HepG2 (cell line): ENCODE data around the gene MYO5B. TPM values are rescaled to one million over a fixed set of nuclear protein-coding genes. Genes with fewer than 3 reads are reported as not detected.

Source experiments
- ARNTL ChIP-seq: sonication (generic); formaldehyde crosslinking; IDR thresholded peaks from 2 replicates; pipeline ENCODE4 v1.4.0; 2020; ENCODE audit warnings: mild to moderate bottlenecking, missing genetic modification reagents
- ATRX ChIP-seq: sonication (generic); formaldehyde crosslinking; IDR thresholded peaks from 2 replicates; pipeline ENCODE4 v1.4.0; 2020; ENCODE audit warnings: missing genetic modification reagents, borderline replicate concordance
- DPF2 ChIP-seq: sonication (generic); formaldehyde crosslinking; IDR thresholded peaks from 2 replicates; pipeline ENCODE4 v1.4.0; 2020; ENCODE audit warnings: mild to moderate bottlenecking, low read depth, missing genetic modification reagents, borderline replicate concordance
- ETV5 ChIP-seq: IDR thresholded peaks from 2 replicates; pipeline ENCODE4 v1.6.1; 2018; ENCODE audit warnings: missing biosample characterization, missing genetic modification reagents, inconsistent platforms, borderline replicate concordance
- FOXK2 ChIP-seq: fragments of 450-650 bp; IDR thresholded peaks from 2 replicates; pipeline ENCODE4 v1.6.1; 2016
- GABPA ChIP-seq, 2 experiments: IDR thresholded peaks; 2 replicates each; pipeline ENCODE4 v1.6.1; 2011 to 2016; ENCODE audit warnings: low read depth in 2 of 2, low read length in 1 of 2, missing biosample characterization in 1 of 2, missing genetic modification characterization in 1 of 2
- GATA4 ChIP-seq: sonication (generic); IDR thresholded peaks from 2 replicates; pipeline ENCODE4 v1.6.1; 2016; ENCODE audit warnings: antibody characterized with exemption, low read depth, borderline replicate concordance
- PRMT3 ChIP-seq: sonication (generic); formaldehyde crosslinking; IDR thresholded peaks from 2 replicates; pipeline ENCODE4 v1.8.1; 2022; ENCODE audit warnings: low read depth, mild to moderate bottlenecking, moderate library complexity, missing genetic modification reagents, borderline replicate concordance
- RXRA ChIP-seq: sonication (generic); formaldehyde crosslinking; IDR thresholded peaks from 2 replicates; pipeline ENCODE4 v1.5.1; 2020; ENCODE audit warnings: missing genetic modification reagents
- SCMH1 ChIP-seq: sonication (generic); formaldehyde crosslinking; IDR thresholded peaks from 2 replicates; pipeline ENCODE4 v1.9.0; 2021; ENCODE audit warnings: missing genetic modification reagents, mild to moderate bottlenecking, borderline replicate concordance
- SKI ChIP-seq: fragments of 450-650 bp; IDR thresholded peaks from one replicate; pipeline ENCODE4 v1.6.1; 2018; ENCODE audit warnings: mild to moderate bottlenecking; ENCODE audit not compliant: partially characterized antibody
- SNAPC2 ChIP-seq: sonication (generic); formaldehyde crosslinking; IDR thresholded peaks from 2 replicates; pipeline ENCODE4 v1.8.1; 2022; ENCODE audit warnings: mild to moderate bottlenecking, missing genetic modification reagents
- SP140L ChIP-seq: sonication (generic); formaldehyde crosslinking; IDR thresholded peaks from 2 replicates; pipeline ENCODE4 v1.4.0; 2020; ENCODE audit warnings: missing genetic modification reagents, borderline replicate concordance
- SRSF4 ChIP-seq: fragments of 200-400 bp; formaldehyde crosslinking; IDR thresholded peaks from one replicate; pipeline ENCODE4 v1.6.1; 2018; ENCODE audit warnings: mild to moderate bottlenecking, low read depth, low read length, moderate library complexity; ENCODE audit not compliant: poor library complexity, severe bottlenecking
- ZNF547 ChIP-seq: sonication (generic); formaldehyde crosslinking; IDR thresholded peaks from 2 replicates; pipeline ENCODE4 v1.5.1; 2020; ENCODE audit warnings: mild to moderate bottlenecking, missing genetic modification reagents
- ZSCAN30 ChIP-seq: sonication (generic); formaldehyde crosslinking; IDR thresholded peaks from 2 replicates; pipeline ENCODE4 v1.5.0; 2020; ENCODE audit warnings: mild to moderate bottlenecking, missing genetic modification reagents
- polyA plus RNA-seq, 8 experiments: library from polyadenylated mRNA; depleted of rRNA in 3 of 8; stranded (reverse) in 7 of 8; unstranded in 1 of 8; fragments of >200 nt; fragmentation: Illumina TruSeq in 4 of 8; extraction: Trizol in 4 of 8; gene quantifications; 2 replicates each; pipeline versions ENCODE4 v1.2.1 to v1.2.3, GENCODE V29; 2011 to 2016; ENCODE audit warnings: low read depth in 4 of 8, missing spikeins in 1 of 8, mixed read lengths in 1 of 8; ENCODE audit not compliant: insufficient read depth in 1 of 8
- total RNA-seq, 5 experiments: library from RNA; depleted of rRNA; stranded (reverse); fragments of >200 nt; fragmentation: Illumina TruSeq; extraction: Trizol; gene quantifications; 2 replicates each; pipeline ENCODE4 v1.2.3, GENCODE V29; 2016; ENCODE audit warnings: low read depth in 1 of 5
- TF ChIP-seq, protein P1 (sequence below): sonication (generic); formaldehyde crosslinking; IDR thresholded peaks from 2 replicates; pipeline ENCODE4 v1.5.1; 2020; ENCODE audit warnings: mild to moderate bottlenecking, missing genetic modification reagents, borderline replicate concordance
- TF ChIP-seq, protein P2 (sequence below): sonication (generic); formaldehyde crosslinking; IDR thresholded peaks from 2 replicates; pipeline ENCODE4 v1.4.0; 2020; ENCODE audit warnings: missing genetic modification reagents, low read depth, mild to moderate bottlenecking, borderline replicate concordance
- TF ChIP-seq, protein P3 (sequence below): sonication (generic); formaldehyde crosslinking; IDR thresholded peaks from 2 replicates; pipeline ENCODE4 v1.8.1; 2022; ENCODE audit warnings: mild to moderate bottlenecking, missing genetic modification reagents

The MYO5B gene
- total and polyA plus RNA-seq, 2 of the 13 experiments (the other 11 are each of a cell fraction or from before 2014, with no cell fraction given) = 13.1 to 24.0 TPM

DNA sequence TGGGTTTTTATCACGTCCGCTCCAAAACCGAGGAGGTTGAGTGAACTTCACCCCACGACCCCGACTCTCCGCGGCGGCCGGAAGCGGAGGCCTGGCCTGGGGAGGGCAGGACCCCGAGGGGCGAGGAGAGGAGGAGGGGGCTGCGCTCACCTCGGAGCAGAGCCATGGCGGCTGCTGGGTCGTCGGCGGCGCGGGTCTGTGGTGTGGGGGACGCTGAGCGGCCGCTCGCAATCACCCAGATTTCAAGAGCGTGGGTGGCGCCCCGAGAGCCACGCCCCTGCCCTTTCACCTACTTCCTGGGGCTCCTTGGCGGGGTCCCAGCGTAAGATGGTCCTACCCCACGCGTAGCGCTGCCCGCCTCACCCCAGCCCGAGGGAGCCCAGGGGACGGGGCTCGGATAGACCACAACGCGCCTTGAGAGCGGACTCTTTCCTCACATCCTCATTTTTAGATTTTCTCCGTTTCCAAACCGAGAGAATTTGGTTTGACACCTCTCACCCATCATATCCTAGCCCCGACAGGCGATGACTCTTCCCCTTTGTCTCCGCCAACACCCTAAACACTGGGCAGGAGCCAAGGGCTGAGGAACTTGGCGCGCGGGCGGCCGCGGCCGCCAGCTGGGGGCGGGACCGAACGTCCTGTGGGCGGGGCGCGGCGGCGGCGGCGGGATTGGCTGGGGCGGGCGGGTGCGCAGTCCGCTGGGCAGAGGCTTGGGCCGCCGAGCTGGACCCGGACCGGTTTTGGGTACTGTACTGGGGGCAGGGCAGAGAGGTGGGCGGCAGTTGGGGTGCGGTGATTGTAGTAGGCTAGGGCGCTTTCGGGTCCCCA is 381.4 kb downstream of the MYO5B start, which contains the start of gene ACAA2 (continued):
- TF ChIP-seq, protein P1, sequence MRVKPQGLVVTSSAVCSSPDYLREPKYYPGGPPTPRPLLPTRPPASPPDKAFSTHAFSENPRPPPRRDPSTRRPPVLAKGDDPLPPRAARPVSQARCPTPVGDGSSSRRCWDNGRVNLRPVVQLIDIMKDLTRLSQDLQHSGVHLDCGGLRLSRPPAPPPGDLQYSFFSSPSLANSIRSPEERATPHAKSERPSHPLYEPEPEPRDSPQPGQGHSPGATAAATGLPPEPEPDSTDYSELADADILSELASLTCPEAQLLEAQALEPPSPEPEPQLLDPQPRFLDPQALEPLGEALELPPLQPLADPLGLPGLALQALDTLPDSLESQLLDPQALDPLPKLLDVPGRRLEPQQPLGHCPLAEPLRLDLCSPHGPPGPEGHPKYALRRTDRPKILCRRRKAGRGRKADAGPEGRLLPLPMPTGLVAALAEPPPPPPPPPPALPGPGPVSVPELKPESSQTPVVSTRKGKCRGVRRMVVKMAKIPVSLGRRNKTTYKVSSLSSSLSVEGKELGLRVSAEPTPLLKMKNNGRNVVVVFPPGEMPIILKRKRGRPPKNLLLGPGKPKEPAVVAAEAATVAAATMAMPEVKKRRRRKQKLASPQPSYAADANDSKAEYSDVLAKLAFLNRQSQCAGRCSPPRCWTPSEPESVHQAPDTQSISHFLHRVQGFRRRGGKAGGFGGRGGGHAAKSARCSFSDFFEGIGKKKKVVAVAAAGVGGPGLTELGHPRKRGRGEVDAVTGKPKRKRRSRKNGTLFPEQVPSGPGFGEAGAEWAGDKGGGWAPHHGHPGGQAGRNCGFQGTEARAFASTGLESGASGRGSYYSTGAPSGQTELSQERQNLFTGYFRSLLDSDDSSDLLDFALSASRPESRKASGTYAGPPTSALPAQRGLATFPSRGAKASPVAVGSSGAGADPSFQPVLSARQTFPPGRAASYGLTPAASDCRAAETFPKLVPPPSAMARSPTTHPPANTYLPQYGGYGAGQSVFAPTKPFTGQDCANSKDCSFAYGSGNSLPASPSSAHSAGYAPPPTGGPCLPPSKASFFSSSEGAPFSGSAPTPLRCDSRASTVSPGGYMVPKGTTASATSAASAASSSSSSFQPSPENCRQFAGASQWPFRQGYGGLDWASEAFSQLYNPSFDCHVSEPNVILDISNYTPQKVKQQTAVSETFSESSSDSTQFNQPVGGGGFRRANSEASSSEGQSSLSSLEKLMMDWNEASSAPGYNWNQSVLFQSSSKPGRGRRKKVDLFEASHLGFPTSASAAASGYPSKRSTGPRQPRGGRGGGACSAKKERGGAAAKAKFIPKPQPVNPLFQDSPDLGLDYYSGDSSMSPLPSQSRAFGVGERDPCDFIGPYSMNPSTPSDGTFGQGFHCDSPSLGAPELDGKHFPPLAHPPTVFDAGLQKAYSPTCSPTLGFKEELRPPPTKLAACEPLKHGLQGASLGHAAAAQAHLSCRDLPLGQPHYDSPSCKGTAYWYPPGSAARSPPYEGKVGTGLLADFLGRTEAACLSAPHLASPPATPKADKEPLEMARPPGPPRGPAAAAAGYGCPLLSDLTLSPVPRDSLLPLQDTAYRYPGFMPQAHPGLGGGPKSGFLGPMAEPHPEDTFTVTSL (CRISPR knock-in tag) = no peak
- TF ChIP-seq GABPA (IDR thresholded peaks at IDR 0.05; ENCODE audit: low read depth, low read length) = no peak
- TF ChIP-seq GABPA (CRISPR knock-in tag; IDR thresholded peaks at IDR 0.05; ENCODE audit: low read depth) = peak; percentile 40; the same call in 1 of the 2 replicates
- TF ChIP-seq SCMH1 (CRISPR knock-in tag) = no peak
- TF ChIP-seq ETV5 = peak; percentile 73
- TF ChIP-seq SRSF4 = no peak
- peak; percentile 55; the same call in 1 of the 2 replicates for TF ChIP-seq ARNTL
- TF ChIP-seq ZNF547 = peak; percentile 48
- TF ChIP-seq DPF2 (CRISPR knock-in tag) = peak; percentile 29; the same call in 1 of the 2 replicates
- TF ChIP-seq, protein P2, sequence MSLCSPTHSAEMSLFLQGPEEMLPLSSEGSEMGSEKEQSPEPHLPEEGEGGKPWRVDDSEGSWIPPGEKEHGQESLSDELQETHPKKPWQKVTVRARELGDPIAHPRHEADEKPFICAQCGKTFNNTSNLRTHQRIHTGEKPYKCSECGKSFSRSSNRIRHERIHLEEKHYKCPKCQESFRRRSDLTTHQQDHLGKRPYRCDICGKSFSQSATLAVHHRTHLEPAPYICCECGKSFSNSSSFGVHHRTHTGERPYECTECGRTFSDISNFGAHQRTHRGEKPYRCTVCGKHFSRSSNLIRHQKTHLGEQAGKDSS (CRISPR knock-in tag) = no peak
- TF ChIP-seq SKI = peak; percentile 15
- TF ChIP-seq, protein P3, sequence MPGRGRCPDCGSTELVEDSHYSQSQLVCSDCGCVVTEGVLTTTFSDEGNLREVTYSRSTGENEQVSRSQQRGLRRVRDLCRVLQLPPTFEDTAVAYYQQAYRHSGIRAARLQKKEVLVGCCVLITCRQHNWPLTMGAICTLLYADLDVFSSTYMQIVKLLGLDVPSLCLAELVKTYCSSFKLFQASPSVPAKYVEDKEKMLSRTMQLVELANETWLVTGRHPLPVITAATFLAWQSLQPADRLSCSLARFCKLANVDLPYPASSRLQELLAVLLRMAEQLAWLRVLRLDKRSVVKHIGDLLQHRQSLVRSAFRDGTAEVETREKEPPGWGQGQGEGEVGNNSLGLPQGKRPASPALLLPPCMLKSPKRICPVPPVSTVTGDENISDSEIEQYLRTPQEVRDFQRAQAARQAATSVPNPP (CRISPR knock-in tag) = peak; percentile 38; the same call in 1 of the 2 replicates
- no peak for TF ChIP-seq SP140L (CRISPR knock-in tag)
- TF ChIP-seq GATA4 = no peak; the same call in 1 of the 2 replicates
- no peak for TF ChIP-seq PRMT3
- TF ChIP-seq FOXK2 = no peak
- no peak for TF ChIP-seq SNAPC2 (CRISPR knock-in tag)
- peak; percentile 93; the same call in 1 of the 2 replicates for TF ChIP-seq ZSCAN30 (CRISPR knock-in tag)
- TF ChIP-seq ATRX (CRISPR knock-in tag) = no peak
- peak; percentile 97 for TF ChIP-seq RXRA (CRISPR knock-in tag)
